GM21423 (cell line): Measurements from ENCODE around the gene C14orf132.

ENCODE experiments used
- ATAC-seq: cut with Tn5 transposase; IDR thresholded peaks from one replicate; pipeline ENCODE4 v1.9.1; 2021; ENCODE audit warnings: mild to moderate bottlenecking, moderate library complexity; ENCODE audit not compliant: unreplicated experiment

The C14orf132 gene

GRCh38 chr14:96039633-96040311 is 610 bp downstream of the C14orf132 start:
- ATAC-seq: no peak

GRCh38 chr14:96040828-96041371 is 1.7 kb downstream of the C14orf132 start:
- ATAC-seq: no peak

DNA sequence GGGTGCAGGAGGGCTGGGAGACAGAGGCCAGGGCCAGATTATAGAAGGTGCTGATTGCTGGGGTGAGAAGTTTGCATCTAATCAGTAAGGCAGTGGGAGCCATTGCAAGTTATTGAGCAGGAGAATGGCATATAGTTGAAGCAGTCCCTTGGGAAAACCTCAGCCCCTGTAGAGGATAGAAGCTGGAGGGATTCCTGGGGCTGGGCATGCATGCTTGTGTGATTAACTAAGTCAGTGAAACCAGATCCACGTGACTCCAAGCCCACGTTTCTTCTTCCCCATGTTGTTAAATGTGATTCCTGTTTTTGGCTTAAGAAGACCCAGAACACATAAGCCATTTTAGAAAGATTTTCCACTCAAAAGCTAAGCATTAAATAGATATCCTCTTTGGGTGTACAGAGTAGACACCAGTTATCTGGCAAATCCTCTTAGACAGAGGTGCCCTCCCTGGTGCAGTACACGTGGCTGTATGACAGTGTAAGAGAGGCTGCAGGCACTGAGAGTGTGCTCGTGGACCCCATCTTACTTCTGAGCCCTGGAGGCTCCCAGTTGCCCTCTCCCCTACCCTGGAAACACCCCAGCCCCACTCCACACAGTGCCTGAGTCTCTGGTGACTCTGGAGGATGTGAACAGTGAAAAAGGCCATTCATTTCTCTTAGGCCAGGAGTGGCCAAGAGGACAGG is 3.2 kb downstream of the C14orf132 start:
- ATAC-seq: no peak

- ATAC-seq: no peak
Measured at GRCh38 chr14:96046630-96047029, 7.5 kb downstream of the C14orf132 start.

- no peak for ATAC-seq
Measured at GRCh38 chr14:96047101-96047500, 7.9 kb downstream of the C14orf132 start.

- no peak for ATAC-seq
Measured at GRCh38 chr14:96049932-96050331, 10.8 kb downstream of the C14orf132 start.

- no peak for ATAC-seq
Measured at GRCh38 chr14:96050482-96050881, 11.3 kb downstream of the C14orf132 start.

GRCh38 chr14:96051231-96051630 is 12.1 kb downstream of the C14orf132 start:
- ATAC-seq: no peak

DNA sequence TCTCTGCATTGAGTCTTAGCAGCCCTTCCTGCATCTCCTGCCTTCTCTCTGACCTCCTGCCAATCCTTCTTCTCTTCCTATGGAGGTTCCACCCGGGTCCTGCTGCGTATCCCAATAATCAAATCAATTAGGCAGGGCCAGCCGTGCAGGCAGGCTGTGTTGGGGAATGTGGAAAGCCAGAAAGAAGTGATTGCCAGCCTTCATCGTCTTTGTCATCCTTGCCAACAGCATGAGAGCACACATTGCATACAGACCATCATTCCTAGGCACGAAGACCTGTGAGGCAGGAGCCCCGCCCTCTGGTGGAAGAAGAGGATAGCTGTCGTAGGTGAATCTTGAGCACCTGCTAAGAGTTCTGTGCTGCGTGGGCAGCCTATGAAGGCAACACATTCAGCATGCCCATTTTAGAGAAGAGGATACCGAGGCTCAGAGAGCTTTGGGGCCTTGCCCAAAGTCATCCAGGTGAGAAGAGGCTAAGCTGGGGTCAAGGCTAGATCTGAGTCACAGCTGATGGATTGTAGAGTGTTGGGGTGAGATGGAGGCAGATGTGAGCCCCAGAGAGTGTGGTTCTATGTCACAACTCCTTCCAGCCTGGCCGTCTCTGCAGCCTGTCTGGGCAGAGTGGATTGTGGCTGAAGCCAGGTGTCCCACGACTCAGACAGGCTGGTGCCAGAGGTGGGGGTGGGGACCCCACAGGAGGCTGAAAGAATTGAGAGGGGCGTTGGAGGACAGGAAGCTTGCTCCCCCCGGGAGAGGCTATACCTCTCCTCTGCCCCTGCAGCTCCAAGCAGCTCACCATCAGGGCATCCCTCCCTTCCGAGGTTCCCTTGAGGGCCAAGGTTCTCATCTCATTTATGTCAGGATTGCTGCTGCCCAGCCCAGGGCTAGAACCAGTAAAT is 12.7 kb downstream of the C14orf132 start:
- ATAC-seq: no peak

DNA sequence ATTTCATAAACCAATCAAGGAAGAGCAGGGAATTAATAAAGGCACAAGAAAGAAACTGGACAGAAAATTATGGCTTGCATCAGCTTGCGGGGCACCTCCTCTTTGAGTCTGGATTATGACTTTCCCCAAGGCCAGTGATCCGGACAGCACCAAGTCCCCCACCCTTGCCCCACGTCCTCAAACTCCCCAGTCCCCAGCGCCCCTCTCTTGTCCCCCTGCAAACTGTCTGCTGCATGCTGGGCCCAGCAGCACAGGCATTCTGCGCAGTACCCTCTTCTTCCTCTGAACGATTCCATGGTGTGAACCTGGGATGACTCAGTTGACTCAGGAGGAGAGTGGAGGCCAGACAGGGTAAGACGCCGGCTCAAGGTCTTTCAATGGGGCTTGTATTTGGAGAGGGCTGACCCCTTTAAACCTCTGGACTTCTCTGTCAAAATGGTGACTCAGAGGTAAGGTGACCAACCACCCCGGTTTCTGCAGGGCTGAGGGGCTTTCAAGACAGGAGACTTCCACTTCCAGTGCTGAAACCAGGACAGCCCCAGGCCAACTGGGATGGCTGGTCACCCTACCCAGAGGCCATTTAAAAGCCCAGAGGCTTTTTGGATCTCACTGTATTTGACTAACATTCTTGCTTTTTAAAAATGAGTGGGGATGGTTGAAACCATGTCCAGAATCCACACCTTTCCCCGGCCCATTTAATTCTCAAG is 13.5 kb downstream of the C14orf132 start:
- ATAC-seq: no peak

GRCh38 chr14:96053248-96053599 is 14.1 kb downstream of the C14orf132 start:
- no peak for ATAC-seq

DNA sequence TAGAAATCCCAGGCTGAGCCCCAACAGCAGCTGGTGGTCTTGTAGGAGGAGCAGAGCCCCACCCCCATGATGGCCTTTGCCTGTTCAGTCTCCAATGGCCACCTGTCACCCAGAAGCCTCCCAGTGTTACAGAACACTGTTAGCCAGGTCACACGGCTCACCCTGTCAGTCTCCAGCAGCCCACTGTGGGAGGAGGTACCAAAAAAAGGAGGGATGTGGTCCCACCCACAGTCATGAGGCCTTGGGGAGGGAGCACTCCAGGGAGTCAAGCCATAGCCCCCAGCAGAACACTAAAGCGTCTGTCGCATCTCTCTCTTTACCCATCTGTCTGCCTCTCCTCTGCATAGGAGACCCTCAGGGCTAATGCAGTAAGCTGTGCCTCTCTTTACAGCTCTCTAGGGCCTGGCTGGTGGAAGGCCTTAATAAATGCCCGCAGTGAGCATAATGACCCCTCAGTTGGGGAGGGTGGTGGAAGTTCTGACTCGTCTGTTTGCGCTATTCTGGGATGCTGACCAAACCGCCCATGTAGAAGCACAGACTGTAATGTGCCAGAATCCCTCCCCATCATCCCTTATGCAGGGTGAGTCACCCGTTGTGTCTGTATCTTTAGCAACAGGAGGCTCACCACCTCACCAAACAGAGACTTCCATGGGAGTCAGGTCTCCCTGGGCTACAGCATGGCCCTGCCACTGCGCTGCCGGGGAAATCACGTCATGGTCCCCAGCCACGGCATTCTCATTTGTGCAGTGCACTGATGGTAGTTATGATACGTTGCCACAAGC is 14.6 kb downstream of the C14orf132 start:
- no peak for ATAC-seq

GRCh38 chr14:96054661-96055060 is 15.5 kb downstream of the C14orf132 start:
- no peak for ATAC-seq

DNA sequence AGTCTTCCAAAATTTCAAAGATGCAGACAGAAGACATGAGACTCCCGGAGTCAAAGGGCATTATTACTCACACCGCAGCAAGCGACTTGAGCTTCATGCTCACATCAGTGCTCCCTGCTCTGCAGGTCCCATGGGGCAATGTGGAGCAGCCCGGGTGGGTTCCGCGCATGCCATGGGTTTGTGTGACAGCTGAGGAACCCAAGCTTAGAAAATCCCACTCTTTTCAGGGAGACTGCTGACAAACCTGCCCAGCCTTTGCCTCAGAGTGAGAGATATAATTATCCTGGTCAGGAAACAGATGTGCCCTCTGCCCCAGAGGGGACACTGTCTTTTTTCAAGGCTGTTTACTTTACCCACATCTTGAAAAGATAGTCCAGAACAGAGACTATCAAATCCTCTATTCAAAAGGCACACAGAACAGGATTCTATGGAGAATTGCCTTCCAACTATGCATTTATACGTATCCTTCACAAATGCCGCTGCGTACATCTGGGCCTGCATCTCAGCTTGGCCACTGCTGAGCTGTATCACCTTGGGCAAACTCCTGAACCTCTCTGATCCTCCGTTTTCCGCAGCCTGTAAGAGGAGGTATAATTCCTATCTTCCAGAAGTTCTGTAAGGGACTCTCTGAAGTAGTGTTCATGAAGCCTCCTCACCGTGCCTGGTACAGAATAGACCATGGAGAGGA is 16.0 kb downstream of the C14orf132 start:
- ATAC-seq: no peak

DNA sequence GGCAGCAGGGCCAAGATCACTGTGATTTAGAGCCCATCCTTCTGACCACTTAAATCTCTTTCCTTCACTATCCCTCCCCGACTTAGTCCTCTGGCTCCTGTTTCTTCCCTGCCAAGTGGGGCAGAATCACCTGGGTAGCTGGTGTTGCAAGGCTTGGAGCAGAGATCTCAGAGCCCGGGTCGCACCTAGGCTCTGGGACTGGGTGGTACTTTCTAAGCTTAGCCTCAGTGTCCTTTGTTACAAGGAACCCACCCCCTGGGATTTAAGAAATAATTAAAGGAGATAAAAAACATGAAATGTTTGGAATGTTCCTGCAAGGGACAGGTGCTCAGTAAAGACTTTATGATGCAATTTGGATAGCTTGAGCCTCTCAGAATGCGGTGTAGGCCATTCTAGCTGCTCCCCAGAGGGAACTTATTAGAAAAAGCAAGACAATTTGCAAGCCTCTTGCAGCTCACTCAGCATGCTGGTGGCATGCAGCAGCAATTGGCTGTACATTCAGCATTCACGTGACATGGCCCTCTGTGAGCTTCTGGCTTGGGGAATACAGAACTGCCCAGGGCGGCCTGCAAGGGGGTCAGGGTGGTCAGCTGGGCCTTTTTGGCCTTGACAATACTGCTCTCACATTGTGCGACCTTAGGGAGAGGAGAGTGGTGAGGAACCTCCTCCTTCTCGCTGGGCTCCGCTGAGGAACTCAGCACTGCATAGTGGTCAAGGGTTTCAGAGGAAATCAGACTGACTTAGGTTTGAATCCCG is 16.8 kb downstream of the C14orf132 start:
- no peak for ATAC-seq

GRCh38 chr14:96056509-96057422 is 17.6 kb downstream of the C14orf132 start:
- ATAC-seq: no peak

DNA sequence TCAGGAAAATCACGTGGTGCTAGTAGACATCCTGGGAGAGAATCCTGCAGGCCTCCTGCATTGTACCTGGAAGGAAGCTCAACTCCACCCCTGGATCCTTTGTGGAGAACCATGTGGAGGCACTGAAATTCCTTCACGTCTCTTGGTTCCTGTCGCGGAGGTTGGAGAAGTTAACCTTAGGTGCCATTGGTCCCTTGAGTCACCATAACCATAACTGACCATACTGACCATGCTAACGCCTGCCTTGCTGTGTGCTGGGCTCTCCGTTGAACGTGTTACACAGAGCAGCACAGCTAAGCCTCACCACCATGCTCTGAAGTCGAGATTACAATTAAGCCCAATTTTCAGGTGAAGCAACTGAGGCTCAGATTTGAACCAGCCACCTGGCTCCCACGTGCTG is 18.6 kb downstream of the C14orf132 start:
- no peak for ATAC-seq
